CD4-positive, alpha-beta T cell (primary cell): ENCODE measurements around the gene SMTNL1. TPM values are rescaled to one million over a fixed set of nuclear protein-coding genes. Genes with fewer than 3 reads are reported as not detected.

Experiments used
- ATAC-seq: fragments of 200-7000 bp; cut with Tn5 transposase; one replicate; pipeline ENCODE4 v1.10.0; 2022; ENCODE audit warnings: mild to moderate bottlenecking; ENCODE audit not compliant: poor library complexity
- CTCF ChIA-PET: fragments of 350-600 bp; sonication (Branson Sonifier 250); formaldehyde crosslinking; loops from one replicate; lab custom pipeline; 2021; ENCODE audit warnings: antibody characterized with exemption, inconsistent platforms; lab: Charles Lee
- POLR2A ChIA-PET: fragments of 350-600 bp; sonication (Branson Sonifier 250); formaldehyde crosslinking; loops from one replicate; lab custom pipeline; 2021; ENCODE audit warnings: antibody characterized with exemption, inconsistent platforms; lab: Charles Lee
- DNase-seq, 14 experiments: peaks; one replicate each; pipeline ENCODE4 v3.0.0-alpha.2; 2013 to 2020; ENCODE audit warnings: mixed read lengths in 2 of 14
- H3K27ac ChIP-seq, 2 donors: one replicate each; pipeline versions ENCODE4 v1.5.1 to v1.7.0; 2013; ENCODE audit warnings: low read length in 2 of 2, low read depth in 1 of 2, mild to moderate bottlenecking in 1 of 2
- H3K27me3 ChIP-seq, 2 experiments: 1 replicate in 1 of 2; 2 replicates in 1 of 2; pipeline versions ENCODE4 v1.6.1 to v1.7.0; 2013; ENCODE audit warnings: low read length in 2 of 2, control low read depth in 1 of 2, mild to moderate bottlenecking in 1 of 2, moderate library complexity in 1 of 2; ENCODE audit not compliant: insufficient read depth in 2 of 2, control insufficient read depth in 1 of 2
- H3K36me3 ChIP-seq: one replicate; pipeline ENCODE4 v1.6.1; 2013; ENCODE audit warnings: low read length, control low read depth; ENCODE audit not compliant: insufficient read depth
- H3K4me1 ChIP-seq: one replicate; pipeline ENCODE4 v1.6.1; 2013; ENCODE audit warnings: low read length, control low read depth; ENCODE audit not compliant: insufficient read depth
- H3K4me3 ChIP-seq: one replicate; pipeline ENCODE4 v1.5.1; 2013; ENCODE audit warnings: mild to moderate bottlenecking, low read length, moderate library complexity
- H3K9me3 ChIP-seq, 2 experiments: 1 replicate in 1 of 2; 2 replicates in 1 of 2; pipeline versions ENCODE4 v1.6.1 to v1.7.0; 2013; ENCODE audit warnings: low read length in 2 of 2, mild to moderate bottlenecking in 2 of 2, control low read depth in 1 of 2, moderate library complexity in 1 of 2; ENCODE audit not compliant: control insufficient read depth in 1 of 2, insufficient read depth in 1 of 2
- H3K27ac Mint-ChIP-seq: one replicate; pipeline ENCODE4 v1.8.0; 2020; ENCODE audit warnings: mixed read lengths
- H3K27me3 Mint-ChIP-seq: one replicate; pipeline ENCODE4 v1.8.0; 2021; ENCODE audit warnings: mixed read lengths
- H3K36me3 Mint-ChIP-seq: one replicate; pipeline ENCODE4 v1.8.0; 2021; ENCODE audit warnings: low read depth, mixed read lengths
- H3K4me1 Mint-ChIP-seq: one replicate; pipeline ENCODE4 v1.8.0; 2021; ENCODE audit warnings: low read depth, mixed read lengths
- H3K4me3 Mint-ChIP-seq: one replicate; pipeline ENCODE4 v1.8.0; 2020; ENCODE audit warnings: mild to moderate bottlenecking, mixed read lengths
- H3K9me3 Mint-ChIP-seq: one replicate; pipeline ENCODE4 v1.8.0; 2020; ENCODE audit warnings: mixed read lengths
- CTCF ChIP-seq: fragments of 200-600 bp; IDR thresholded peaks from one replicate; pipeline ENCODE4 v1.8.0; 2022; ENCODE audit warnings: antibody characterized with exemption, mild to moderate bottlenecking
- intact Hi-C, 2 experiments: fragments of 100-400 bp; cut with DNase I in 1 of 2; cut with micrococcal nuclease in 1 of 2; formaldehyde crosslinking; loops; one replicate each; pipeline versions ENCODE4 v1.15.1 to v1.9.0; 2023 to 2025; cut with DNase I, micrococcal nuclease
- total RNA-seq, 174 experiments: library from RNA in 2 of 174; stranded (reverse) in 2 of 174; gene quantifications; one replicate each; pipeline ENCODE4 v1.2.3 and lab custom pipeline; 2021 to 2026

Gene SMTNL1
- total RNA-seq, 2 experiments from 2014 or later, result not detected

GRCh38 chr11:57586711-57587245, 49.4 kb downstream of the SMTNL1 start:
- Mint-ChIP-seq H3K9me3 (no peaks in the 10 kb centered on the region), H3K27ac (no peak overlapping the region), H3K4me1 (peaks cover 21% of the 10 kb centered on the region), H3K36me3 (no peaks in the 10 kb centered on the region), H3K27me3 (no peaks in the 10 kb centered on the region), H3K4me3 (no peak overlapping the region)
- DNase-seq (no peak), ATAC-seq (no peak)
- intact Hi-C loops, result no loop called here
- no peaks in the 10 kb centered on the region for H3K27me3 ChIP-seq
- ChIA-PET POLR2A (no interaction called here), CTCF (no interaction called here)
- H3K4me3 ChIP-seq, result no peak overlapping the region
- no peak overlapping the region for H3K27ac ChIP-seq
- no peak for TF ChIP-seq CTCF
- no peaks in the 10 kb centered on the region for H3K9me3 ChIP-seq
- H3K4me1 ChIP-seq, result no peaks in the 10 kb centered on the region
- no peaks in the 10 kb centered on the region for H3K36me3 ChIP-seq

GRCh38 chr11:57588046-57588710, 50.8 kb downstream of the SMTNL1 start:
- peaks cover 21% of the 10 kb centered on the region for H3K4me1 Mint-ChIP-seq
- peaks cover 5% of the 10 kb centered on the region for H3K27me3 Mint-ChIP-seq
- no peaks in the 10 kb centered on the region for H3K36me3 ChIP-seq
- no peak for TF ChIP-seq CTCF
- H3K36me3 Mint-ChIP-seq, result no peaks in the 10 kb centered on the region
- no peak overlapping the region for H3K27ac Mint-ChIP-seq
- ATAC-seq, result no peak
- ChIA-PET CTCF (no interaction called here), POLR2A (no interaction called here)
- intact Hi-C loops, result no loop called here
- H3K27me3 ChIP-seq, result peaks cover 0 to 2% of the 10 kb centered on the region in 2 experiments
- H3K4me3 Mint-ChIP-seq, result no peak overlapping the region
- no peaks in the 10 kb centered on the region for H3K9me3 Mint-ChIP-seq
- no peak for DNase-seq
- no peak overlapping the region for H3K27ac ChIP-seq
- no peak overlapping the region for H3K4me3 ChIP-seq
- no peaks in the 10 kb centered on the region for H3K4me1 ChIP-seq
- H3K9me3 ChIP-seq, result no peaks in the 10 kb centered on the region

- Histone ChIP-seq H3K4me1 (no peaks in the 10 kb centered on the region), H3K27me3 (peaks cover 15 to 16% of the 10 kb centered on the region in 2 experiments), H3K36me3 (no peaks in the 10 kb centered on the region), H3K9me3 (no peaks in the 10 kb centered on the region), H3K4me3 (no peak overlapping the region), H3K27ac (no peak overlapping the region)
- Mint-ChIP-seq H3K9me3 (no peaks in the 10 kb centered on the region), H3K4me1 (no peaks in the 10 kb centered on the region), H3K27ac (no peak overlapping the region), H3K36me3 (no peaks in the 10 kb centered on the region), H3K27me3 (peaks cover 56% of the 10 kb centered on the region), H3K4me3 (no peak overlapping the region)
- CTCF ChIA-PET, result interaction anchor here (0.7 kb wide), 1 partner anchor 178 kb away, joined by 3 read pairs; no protein-coding TSS in a partner anchor
- DNase-seq (no peak), ATAC-seq (no peak)
- TF ChIP-seq CTCF, result no peak
- POLR2A ChIA-PET, result interaction anchor here (0.6 kb wide), 1 partner anchor 1523 kb away, joined by 4 read pairs; no protein-coding TSS in a partner anchor
- intact Hi-C loops, result no loop called here
Measured at GRCh38 chr11:57596266-57596885, 59.0 kb downstream of the SMTNL1 start.
